ENCODE measurements around the gene SBNO2.
A peak's percentile ranks its signal among the peaks of the same experiment; 100 is the strongest.

The SBNO2 gene

GRCh38 chr19:1105008-1105872 lies 68.8 kb downstream of the SBNO2 start:
- peak; percentile 38 for DNase-seq (ENCODE audit: low spot score)

- DNase-seq (ENCODE audit: low spot score): peak; percentile 79
Measured at GRCh38 chr19:1104311-1105007, 69.6 kb downstream of the SBNO2 start.

GRCh38 chr19:1103708-1104310 lies 70.3 kb downstream of the SBNO2 start, which contains the start of gene GPX4:
TSS of gene GPX4 (plus strand) at chr19:1103994. CDS start at chr19:1104044, 50 bp downstream.
- DNase-seq (ENCODE audit: low spot score): peak; percentile 96

GRCh38 chr19:1103132-1103707 lies 70.8 kb downstream of the SBNO2 start:
- no peak for DNase-seq (ENCODE audit: low spot score)

GRCh38 chr19:1102407-1103131 lies 71.5 kb downstream of the SBNO2 start:
- DNase-seq (ENCODE audit: low spot score): peak; percentile 72

GRCh38 chr19:1101337-1101698 lies 72.8 kb downstream of the SBNO2 start:
- no peak for DNase-seq (ENCODE audit: low spot score)

GRCh38 chr19:1098177-1099051 lies 75.7 kb downstream of the SBNO2 start:
- DNase-seq (ENCODE audit: low spot score): no peak

GRCh38 chr19:1097810-1098176 lies 76.3 kb downstream of the SBNO2 start:
- no peak for DNase-seq (ENCODE audit: low spot score)

GRCh38 chr19:1094978-1095701 lies 78.9 kb downstream of the SBNO2 start, which contains the start of gene POLR2E:
TSS of gene POLR2E (minus strand) at chr19:1095375. CDS start at chr19:1095315, 60 bp downstream.
- peak; percentile 99 for DNase-seq (ENCODE audit: low spot score)

- DNase-seq (ENCODE audit: low spot score): no peak
Measured at GRCh38 chr19:1094655-1094977, 79.5 kb downstream of the SBNO2 start.

GRCh38 chr19:1093811-1094553 lies 80.1 kb downstream of the SBNO2 start:
- no peak for DNase-seq (ENCODE audit: low spot score)

GRCh38 chr19:1093330-1093729 lies 80.7 kb downstream of the SBNO2 start:
- DNase-seq (ENCODE audit: low spot score): no peak

- no peak for DNase-seq (ENCODE audit: low spot score)
Measured at GRCh38 chr19:1091544-1092175, 82.4 kb downstream of the SBNO2 start.

- no peak for DNase-seq (ENCODE audit: low spot score)
Measured at GRCh38 chr19:1090731-1091543, 83.1 kb downstream of the SBNO2 start.

- no peak for DNase-seq (ENCODE audit: low spot score)
Measured at GRCh38 chr19:1089891-1090290, 84.2 kb downstream of the SBNO2 start.

GRCh38 chr19:1089126-1089771 lies 84.8 kb downstream of the SBNO2 start:
- no peak for DNase-seq (ENCODE audit: low spot score)

- no peak for DNase-seq (ENCODE audit: low spot score)
Measured at GRCh38 chr19:1088416-1089010, 85.6 kb downstream of the SBNO2 start.

Measured in AG20443 (cell line).